Caco-2 (cell line): ENCODE measurements around the gene EFL1. TPM values are rescaled to one million over a fixed set of nuclear protein-coding genes. Genes with fewer than 3 reads are reported as not detected.

Source experiments
- BruUV-seq: library from RNA; stranded (reverse); fragments of 400-500 nt; replicated peaks from 2 replicates; lab custom pipeline; 2021; lab: Mats Ljungman, UMichigan
- CTCF ChIA-PET: fragments of 300-600 bp; sonication (Branson Sonifier 250); formaldehyde crosslinking; loops from one replicate; lab custom pipeline; 2022; ENCODE audit warnings: antibody characterized with exemption; lab: Charles Lee
- POLR2A ChIA-PET: fragments of 300-600 bp; sonication (Branson Sonifier 250); formaldehyde crosslinking; loops from one replicate; lab custom pipeline; 2022; ENCODE audit warnings: antibody characterized with exemption; lab: Charles Lee
- DNase-seq, 2 experiments: peaks; one replicate each; pipeline versions ENCODE4 v3.0.0 to v3.0.0-alpha.2; 2020 to 2022
- H3K27me3 ChIP-seq: replicated peaks from 2 replicates; pipeline ENCODE4 v1.6.0; 2011; ENCODE audit warnings: low read length; ENCODE audit not compliant: control insufficient read depth, insufficient read depth
- H3K36me3 ChIP-seq: 2 replicates; pipeline ENCODE4 v1.5.1; 2011; ENCODE audit warnings: low read length; ENCODE audit not compliant: control insufficient read depth, insufficient read depth
- H3K4me1 ChIP-seq: fragments of 250-450 bp; sonication (Bioruptor Pico); 2 replicates; pipeline ENCODE4 v1.5.1; 2020; ENCODE audit warnings: mild to moderate bottlenecking
- H3K4me3 ChIP-seq: 2 replicates; pipeline ENCODE4 v1.5.1; 2011; ENCODE audit warnings: low read depth, mild to moderate bottlenecking, control low read depth, low read length
- H3K9me3 ChIP-seq: fragments of 250-450 bp; sonication (Bioruptor Pico); 2 replicates; pipeline ENCODE4 v1.5.1; 2020; ENCODE audit warnings: mild to moderate bottlenecking, moderate library complexity
- H3K27ac Mint-ChIP-seq: one replicate; pipeline ENCODE4 v1.8.0; 2022; ENCODE audit warnings: mixed read lengths; ENCODE audit not compliant: unreplicated experiment
- H3K27me3 Mint-ChIP-seq: one replicate; pipeline ENCODE4 v1.8.0; 2022; ENCODE audit warnings: mixed read lengths; ENCODE audit not compliant: insufficient read depth, unreplicated experiment
- H3K36me3 Mint-ChIP-seq: one replicate; pipeline ENCODE4 v1.8.0; 2022; ENCODE audit warnings: mild to moderate bottlenecking, mixed read lengths; ENCODE audit not compliant: insufficient read depth, unreplicated experiment
- H3K4me1 Mint-ChIP-seq: one replicate; pipeline ENCODE4 v1.8.0; 2022; ENCODE audit warnings: low read depth, mixed read lengths; ENCODE audit not compliant: unreplicated experiment
- H3K4me3 Mint-ChIP-seq: one replicate; pipeline ENCODE4 v1.8.0; 2022; ENCODE audit warnings: mild to moderate bottlenecking, moderate library complexity, mixed read lengths; ENCODE audit not compliant: unreplicated experiment
- H3K9me3 Mint-ChIP-seq: one replicate; pipeline ENCODE4 v1.8.0; 2022; ENCODE audit warnings: mixed read lengths; ENCODE audit not compliant: unreplicated experiment
- intact Hi-C: fragments of 100-400 bp; cut with micrococcal nuclease; formaldehyde crosslinking; loops from one replicate; pipeline ENCODE4 v1.10.0; 2022; ENCODE audit not compliant: unreplicated experiment
- total RNA-seq: library from RNA; stranded (reverse); gene quantifications from 2 replicates; pipeline ENCODE4 v1.2.3, GENCODE V29; 2022
- TF ChIP-seq, protein P1 (sequence below), 2 experiments: fragments of 200-600 bp in 1 of 2; IDR thresholded peaks; 1 replicate in 1 of 2; 2 replicates in 1 of 2; pipeline versions ENCODE4 v1.5.1 to v1.8.0; 2011 to 2022; ENCODE audit warnings: antibody characterized with exemption in 1 of 2, control low read depth in 1 of 2, inconsistent platforms in 1 of 2, low read depth in 1 of 2, low read length in 1 of 2, mild to moderate bottlenecking in 1 of 2, moderate library complexity in 1 of 2; ENCODE audit not compliant: insufficient read depth in 1 of 2, severe bottlenecking in 1 of 2, unreplicated experiment in 1 of 2

The EFL1 gene
- total RNA-seq, 1 experiment from 2014 or later = 10.3 TPM

DNA sequence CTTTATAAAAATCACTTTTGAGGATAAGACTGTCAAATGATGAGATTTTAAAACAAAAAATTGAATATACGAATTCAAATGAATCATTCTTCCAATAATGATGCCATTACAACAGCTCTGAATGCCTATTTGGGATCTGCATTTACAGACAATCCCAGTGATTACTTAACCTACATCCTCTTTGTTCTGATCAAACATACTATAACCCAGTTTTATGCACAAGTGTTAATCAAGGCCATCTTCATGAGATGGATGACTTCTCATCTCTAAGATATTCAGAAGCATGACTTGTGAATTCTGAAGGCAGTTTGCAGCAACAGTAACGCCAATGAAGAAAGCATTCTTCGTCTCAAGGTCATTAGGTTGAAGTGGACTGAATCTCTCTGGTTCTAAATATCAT, 126.4 kb downstream of the EFL1 start:
- no peaks in the 10 kb centered on the region for H3K4me1 ChIP-seq
- CTCF ChIA-PET = interaction anchor here (0.7 kb wide), 1 partner anchor 73 kb away, joined by 5 read pairs; no protein-coding TSS in a partner anchor
- intact Hi-C loops = no loop called here
- no peaks in the 10 kb centered on the region for H3K36me3 ChIP-seq
- no peak overlapping the region for H3K4me3 Mint-ChIP-seq
- H3K27me3 Mint-ChIP-seq = no peaks in the 10 kb centered on the region
- H3K27me3 ChIP-seq = no peaks in the 10 kb centered on the region
- POLR2A ChIA-PET = no interaction called here
- H3K27ac Mint-ChIP-seq = no peak overlapping the region
- TF ChIP-seq, protein P1, sequence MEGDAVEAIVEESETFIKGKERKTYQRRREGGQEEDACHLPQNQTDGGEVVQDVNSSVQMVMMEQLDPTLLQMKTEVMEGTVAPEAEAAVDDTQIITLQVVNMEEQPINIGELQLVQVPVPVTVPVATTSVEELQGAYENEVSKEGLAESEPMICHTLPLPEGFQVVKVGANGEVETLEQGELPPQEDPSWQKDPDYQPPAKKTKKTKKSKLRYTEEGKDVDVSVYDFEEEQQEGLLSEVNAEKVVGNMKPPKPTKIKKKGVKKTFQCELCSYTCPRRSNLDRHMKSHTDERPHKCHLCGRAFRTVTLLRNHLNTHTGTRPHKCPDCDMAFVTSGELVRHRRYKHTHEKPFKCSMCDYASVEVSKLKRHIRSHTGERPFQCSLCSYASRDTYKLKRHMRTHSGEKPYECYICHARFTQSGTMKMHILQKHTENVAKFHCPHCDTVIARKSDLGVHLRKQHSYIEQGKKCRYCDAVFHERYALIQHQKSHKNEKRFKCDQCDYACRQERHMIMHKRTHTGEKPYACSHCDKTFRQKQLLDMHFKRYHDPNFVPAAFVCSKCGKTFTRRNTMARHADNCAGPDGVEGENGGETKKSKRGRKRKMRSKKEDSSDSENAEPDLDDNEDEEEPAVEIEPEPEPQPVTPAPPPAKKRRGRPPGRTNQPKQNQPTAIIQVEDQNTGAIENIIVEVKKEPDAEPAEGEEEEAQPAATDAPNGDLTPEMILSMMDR (IDR thresholded peaks at IDR 0.05; ENCODE audit: insufficient read depth in 1 of 2, low read depth in 1 of 2, low read length in 1 of 2, severe bottlenecking in 1 of 2, unreplicated experiment in 1 of 2) = no peak
- H3K4me3 ChIP-seq = no peak overlapping the region
- no peaks in the 10 kb centered on the region for H3K9me3 ChIP-seq
- H3K36me3 Mint-ChIP-seq = peaks cover 13% of the 10 kb centered on the region
- no peaks in the 10 kb centered on the region for H3K9me3 Mint-ChIP-seq
- BruUV-seq = no TSS peak
- H3K4me1 Mint-ChIP-seq = peaks cover 7% of the 10 kb centered on the region
- no peak for DNase-seq

DNA sequence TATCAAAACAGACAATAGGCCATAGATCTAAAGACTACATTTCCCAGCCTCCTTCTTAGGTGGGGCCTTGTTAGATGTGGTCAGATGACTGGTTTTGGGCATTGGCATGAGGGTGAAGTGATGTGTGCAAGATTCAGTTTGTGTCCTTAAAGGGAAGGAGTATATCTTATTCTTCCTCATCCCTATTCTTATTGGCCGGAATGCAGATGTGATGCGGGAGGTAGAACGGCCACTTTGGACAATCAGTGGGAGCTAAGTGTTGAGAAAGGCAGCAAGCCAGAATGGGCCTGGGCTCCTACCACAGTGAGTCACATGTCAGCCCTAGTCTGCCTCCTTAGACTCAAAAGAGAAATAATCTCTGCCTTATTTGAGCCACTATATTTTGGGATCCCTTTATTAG, 126.9 kb downstream of the EFL1 start:
- H3K9me3 ChIP-seq = no peaks in the 10 kb centered on the region
- no peak overlapping the region for H3K4me3 ChIP-seq
- TF ChIP-seq, protein P1 (IDR thresholded peaks at IDR 0.05; ENCODE audit: insufficient read depth in 1 of 2, low read depth in 1 of 2, low read length in 1 of 2, severe bottlenecking in 1 of 2, unreplicated experiment in 1 of 2) = no peak
- H3K27me3 Mint-ChIP-seq = no peaks in the 10 kb centered on the region
- intact Hi-C loops = no loop called here
- H3K4me1 Mint-ChIP-seq = peaks cover 7% of the 10 kb centered on the region
- no TSS peak for BruUV-seq
- no peak overlapping the region for H3K27ac Mint-ChIP-seq
- H3K27me3 ChIP-seq = no peaks in the 10 kb centered on the region
- no peaks in the 10 kb centered on the region for H3K9me3 Mint-ChIP-seq
- peaks cover 16% of the 10 kb centered on the region for H3K36me3 Mint-ChIP-seq
- no peak overlapping the region for H3K4me3 Mint-ChIP-seq
- ChIA-PET CTCF (interaction anchor here (0.7 to 1.4 kb wide), 2 partner anchors 27 to 72 kb away, joined by 4 to 5 read pairs; no protein-coding TSS in a partner anchor), POLR2A (no interaction called here)
- H3K4me1 ChIP-seq = no peaks in the 10 kb centered on the region
- no peak for DNase-seq
- H3K36me3 ChIP-seq = no peaks in the 10 kb centered on the region

DNA sequence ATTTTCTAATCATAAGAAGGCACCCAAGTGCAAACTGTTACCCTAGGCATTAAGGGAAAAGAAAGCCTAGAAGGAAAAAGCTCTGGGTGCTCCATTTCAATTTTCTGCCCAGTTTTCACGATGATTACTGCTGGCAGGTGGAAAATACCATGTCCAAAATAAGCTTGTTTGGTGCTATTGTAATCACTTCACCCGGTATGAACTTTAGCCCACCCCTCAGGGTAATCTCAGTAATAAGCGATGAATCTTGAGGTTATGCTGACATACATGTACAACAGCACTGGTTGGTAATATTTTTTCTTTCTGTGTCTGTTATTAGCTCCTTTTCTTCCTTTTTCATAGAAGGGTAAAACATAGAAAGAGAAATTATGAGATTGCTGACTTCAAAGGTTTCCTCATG, 128.1 kb downstream of the EFL1 start:
- intact Hi-C loops = no loop called here
- ChIA-PET POLR2A (no interaction called here), CTCF (interaction anchor here (1.4 kb wide), 1 partner anchor 26 kb away, joined by 4 read pairs; no protein-coding TSS in a partner anchor)
- BruUV-seq = no TSS peak
- no peaks in the 10 kb centered on the region for H3K27me3 Mint-ChIP-seq
- no peak for DNase-seq
- H3K9me3 Mint-ChIP-seq = no peaks in the 10 kb centered on the region
- H3K36me3 Mint-ChIP-seq = peaks cover 22% of the 10 kb centered on the region
- no peak overlapping the region for H3K4me3 ChIP-seq
- no peaks in the 10 kb centered on the region for H3K4me1 ChIP-seq
- H3K9me3 ChIP-seq = no peaks in the 10 kb centered on the region
- H3K4me3 Mint-ChIP-seq = no peak overlapping the region
- H3K36me3 ChIP-seq = no peaks in the 10 kb centered on the region
- no peaks in the 10 kb centered on the region for H3K4me1 Mint-ChIP-seq
- TF ChIP-seq, protein P1 (IDR thresholded peaks at IDR 0.05; ENCODE audit: insufficient read depth in 1 of 2, low read depth in 1 of 2, low read length in 1 of 2, severe bottlenecking in 1 of 2, unreplicated experiment in 1 of 2) = no peak
- no peak overlapping the region for H3K27ac Mint-ChIP-seq
- no peaks in the 10 kb centered on the region for H3K27me3 ChIP-seq
